Naive thymus-derived CD4-positive, alpha-beta T cell (primary cell): ENCODE measurements around the gene MAGI2. TPM values are rescaled to one million over a fixed set of nuclear protein-coding genes. Genes with fewer than 3 reads are reported as not detected.
A peak's percentile ranks its signal among the peaks of the same experiment; 100 is the strongest.

ENCODE experiments used
- ATAC-seq: fragments of 150-1000 bp; cut with Tn5 transposase; 2 replicates; pipeline ENCODE4 v1.10.0; 2021; ENCODE audit warnings: mild to moderate bottlenecking, moderate library complexity
- CTCF ChIA-PET: fragments of 350-600 bp; sonication (Branson Sonifier 250); formaldehyde crosslinking; loops from one replicate; lab custom pipeline; 2021; ENCODE audit warnings: antibody characterized with exemption; lab: Charles Lee
- POLR2A ChIA-PET: fragments of 350-600 bp; sonication (Branson Sonifier 250); formaldehyde crosslinking; loops from one replicate; lab custom pipeline; 2021; ENCODE audit warnings: antibody characterized with exemption, inconsistent platforms; lab: Charles Lee
- DNase-seq, 9 donors: peaks; one replicate each; pipeline versions ENCODE4 v3.0.0 to v3.0.0-alpha.2; 2020 to 2022; ENCODE audit warnings: mixed read lengths in 1 of 9
- H3K27ac ChIP-seq: one replicate; pipeline ENCODE4 v1.7.0; 2013; ENCODE audit warnings: mild to moderate bottlenecking, low read depth, low read length, moderate library complexity
- H3K27me3 ChIP-seq, 2 donors: one replicate each; pipeline ENCODE4 v1.7.0; 2013; ENCODE audit warnings: low read length in 2 of 2, mild to moderate bottlenecking in 2 of 2, moderate library complexity in 2 of 2; ENCODE audit not compliant: control insufficient read depth in 2 of 2, insufficient read depth in 2 of 2
- H3K36me3 ChIP-seq, 3 experiments: 1 replicate in 2 of 3; 2 replicates in 1 of 3; pipeline ENCODE4 v1.7.0; 2013; ENCODE audit warnings: low read length in 3 of 3, mild to moderate bottlenecking in 3 of 3, moderate library complexity in 1 of 3; ENCODE audit not compliant: insufficient read depth in 3 of 3, control insufficient read depth in 2 of 3
- H3K4me1 ChIP-seq, 2 donors: one replicate each; pipeline ENCODE4 v1.7.0; 2013; ENCODE audit warnings: low read length in 2 of 2, mild to moderate bottlenecking in 2 of 2, moderate library complexity in 1 of 2; ENCODE audit not compliant: control insufficient read depth in 2 of 2, insufficient read depth in 2 of 2
- H3K4me3 ChIP-seq: 2 replicates; pipeline ENCODE4 v1.7.0; 2013; ENCODE audit warnings: mild to moderate bottlenecking, low read length
- H3K9me3 ChIP-seq, 3 experiments: 1 replicate in 2 of 3; 2 replicates in 1 of 3; pipeline ENCODE4 v1.7.0; 2013; ENCODE audit warnings: low read length in 3 of 3; ENCODE audit not compliant: control insufficient read depth in 2 of 3
- H3K27ac Mint-ChIP-seq, 9 donors: one replicate each; pipeline ENCODE4 v1.8.0; 2020 to 2022; ENCODE audit warnings: mixed read lengths in 9 of 9, mild to moderate bottlenecking in 8 of 9, moderate library complexity in 5 of 9, inconsistent platforms in 2 of 9
- H3K27me3 Mint-ChIP-seq, 5 donors: one replicate each; pipeline ENCODE4 v1.8.0; 2021 to 2022; ENCODE audit warnings: mixed read lengths in 5 of 5, mild to moderate bottlenecking in 1 of 5
- H3K36me3 Mint-ChIP-seq, 5 donors: one replicate each; pipeline ENCODE4 v1.8.0; 2020 to 2022; ENCODE audit warnings: mixed read lengths in 5 of 5, mild to moderate bottlenecking in 3 of 5, inconsistent platforms in 1 of 5
- H3K4me1 Mint-ChIP-seq, 7 donors: one replicate each; pipeline ENCODE4 v1.8.0; 2020 to 2022; ENCODE audit warnings: mixed read lengths in 7 of 7, mild to moderate bottlenecking in 3 of 7, inconsistent platforms in 1 of 7
- H3K4me3 Mint-ChIP-seq, 10 donors: one replicate each; pipeline ENCODE4 v1.8.0; 2020 to 2022; ENCODE audit warnings: mild to moderate bottlenecking in 10 of 10, mixed read lengths in 10 of 10, moderate library complexity in 6 of 10, inconsistent platforms in 2 of 10
- H3K9me3 Mint-ChIP-seq, 11 donors: one replicate each; pipeline ENCODE4 v1.8.0; 2020 to 2022; ENCODE audit warnings: mixed read lengths in 11 of 11, mild to moderate bottlenecking in 4 of 11, inconsistent platforms in 1 of 11, moderate library complexity in 1 of 11
- intact Hi-C, 2 donors: fragments of 100-400 bp; cut with micrococcal nuclease; formaldehyde crosslinking; loops; one replicate each; pipeline ENCODE4 v1.15.1; 2023
- polyA plus RNA-seq, 2 donors: library from polyadenylated mRNA; unstranded; fragments of 300-500 nt; fragmentation: Illumina TruSeq; gene quantifications; one replicate each; pipeline ENCODE4 v1.2.3, GENCODE V29; 2021
- total RNA-seq, 6 experiments: library from RNA in 5 of 6; stranded (reverse) in 5 of 6; gene quantifications; 1 replicate in 5 of 6; 2 replicates in 1 of 6; pipeline ENCODE4 v1.2.3 and lab custom pipeline; 2021 to 2026

MAGI2 gene
- total and polyA plus RNA-seq, 7 experiments from 2014 or later: 0.05 to 0.67 (median 0.15) TPM; not detected in 3

- H3K9me3 Mint-ChIP-seq: peaks cover 0 to 1% (median 0%) of the 10 kb centered on the region in 11 donors
Measured at GRCh38 chr7:78072201-78072590, 1381.3 kb downstream of the MAGI2 start.

GRCh38 chr7:78071491-78072200, 1381.8 kb downstream of the MAGI2 start:
- H3K36me3 Mint-ChIP-seq: no peaks in the 10 kb centered on the region
- POLR2A ChIA-PET: no interaction called here

More at GRCh38 chr7:78072201-78072590, 1381.3 kb downstream of the MAGI2 start:
- CTCF ChIA-PET: no interaction called here
- H3K4me1 Mint-ChIP-seq: no peaks in the 10 kb centered on the region
- no peak for ATAC-seq
- Histone ChIP-seq H3K4me3 (no peak overlapping the region), H3K9me3 (no peaks in the 10 kb centered on the region), H3K27ac (no peak overlapping the region), H3K36me3 (no peaks in the 10 kb centered on the region), H3K27me3 (no peaks in the 10 kb centered on the region), H3K4me1 (no peaks in the 10 kb centered on the region)
- no peak overlapping the region for H3K4me3 Mint-ChIP-seq
- no peak overlapping the region for H3K27ac Mint-ChIP-seq
- H3K36me3 Mint-ChIP-seq: no peaks in the 10 kb centered on the region
- peaks cover 5 to 20% (median 16%) of the 10 kb centered on the region in 5 donors for H3K27me3 Mint-ChIP-seq
- intact Hi-C loops: no loop called here
- DNase-seq: no peak
- POLR2A ChIA-PET: no interaction called here

GRCh38 chr7:78066599-78066998, 1386.9 kb downstream of the MAGI2 start:
- CTCF ChIA-PET: no interaction called here
- no peak for DNase-seq
- Mint-ChIP-seq H3K9me3 (peaks cover 0 to 1% (median 0%) of the 10 kb centered on the region in 11 donors), H3K27ac (no peak overlapping the region), H3K4me3 (no peak overlapping the region), H3K36me3 (no peaks in the 10 kb centered on the region), H3K4me1 (no peaks in the 10 kb centered on the region), H3K27me3 (peaks cover 0 to 20% (median 11%) of the 10 kb centered on the region in 5 donors)
- Histone ChIP-seq H3K4me1 (no peaks in the 10 kb centered on the region), H3K27me3 (no peaks in the 10 kb centered on the region), H3K27ac (no peak overlapping the region), H3K9me3 (no peaks in the 10 kb centered on the region), H3K4me3 (no peak overlapping the region), H3K36me3 (no peaks in the 10 kb centered on the region)
- no peak for ATAC-seq
- intact Hi-C loops: no loop called here
- POLR2A ChIA-PET: no interaction called here

More at GRCh38 chr7:78071491-78072200, 1381.8 kb downstream of the MAGI2 start:
- ATAC-seq: no peak
- Histone ChIP-seq H3K4me1 (no peaks in the 10 kb centered on the region), H3K9me3 (no peaks in the 10 kb centered on the region), H3K27me3 (no peaks in the 10 kb centered on the region), H3K4me3 (no peak overlapping the region), H3K36me3 (no peaks in the 10 kb centered on the region), H3K27ac (no peak overlapping the region)
- H3K9me3 Mint-ChIP-seq: peaks cover 0 to 1% (median 0%) of the 10 kb centered on the region in 11 donors
- DNase-seq: no peak
- CTCF ChIA-PET: no interaction called here
- peaks cover 5 to 20% (median 16%) of the 10 kb centered on the region in 5 donors for H3K27me3 Mint-ChIP-seq
- intact Hi-C loops: no loop called here
- H3K27ac Mint-ChIP-seq: no peak overlapping the region
- no peak overlapping the region for H3K4me3 Mint-ChIP-seq
- H3K4me1 Mint-ChIP-seq: no peaks in the 10 kb centered on the region

DNA sequence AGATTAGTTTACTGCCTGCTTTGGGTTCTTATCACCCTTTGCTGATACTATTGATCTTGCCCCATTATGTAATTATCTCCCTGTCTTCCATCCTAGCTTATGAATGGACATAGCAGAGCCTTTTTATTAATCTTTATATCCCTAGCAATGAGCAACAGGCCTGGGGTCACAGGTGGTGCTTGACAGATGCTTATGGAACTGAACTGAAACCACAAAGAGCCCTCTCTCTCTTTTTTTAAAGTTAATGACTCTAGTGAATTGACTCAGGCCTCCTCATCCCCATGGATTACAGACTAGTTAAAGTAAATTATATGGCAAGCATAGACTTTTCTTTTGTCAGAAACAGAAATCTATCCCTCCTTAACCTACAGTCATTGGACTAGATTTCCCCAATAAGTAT, 1389.7 kb downstream of the MAGI2 start:
- POLR2A ChIA-PET: no interaction called here
- peaks cover 4 to 32% (median 29%) of the 10 kb centered on the region in 5 donors for H3K27me3 Mint-ChIP-seq

GRCh38 chr7:78062214-78062613, 1391.3 kb downstream of the MAGI2 start:
- Mint-ChIP-seq H3K9me3 (no peaks in the 10 kb centered on the region), H3K36me3 (no peaks in the 10 kb centered on the region), H3K27me3 (peaks cover 4 to 36% (median 26%) of the 10 kb centered on the region in 5 donors), H3K4me1 (no peaks in the 10 kb centered on the region), H3K4me3 (no peak overlapping the region), H3K27ac (no peak overlapping the region)
- no peaks in the 10 kb centered on the region for H3K4me1 ChIP-seq
- POLR2A ChIA-PET: no interaction called here
- no peaks in the 10 kb centered on the region for H3K36me3 ChIP-seq
- H3K9me3 ChIP-seq: no peaks in the 10 kb centered on the region
- no peak for DNase-seq
- ATAC-seq: no peak
- H3K27ac ChIP-seq: no peak overlapping the region
- CTCF ChIA-PET: no interaction called here
- H3K4me3 ChIP-seq: no peak overlapping the region
- no peaks in the 10 kb centered on the region for H3K27me3 ChIP-seq
- intact Hi-C loops: no loop called here

More for the DNA sequence above, 1389.7 kb downstream of the MAGI2 start:
- no peaks in the 10 kb centered on the region for H3K9me3 ChIP-seq
- no peaks in the 10 kb centered on the region for H3K9me3 Mint-ChIP-seq
- H3K4me1 ChIP-seq: no peaks in the 10 kb centered on the region
- DNase-seq (no peak), ATAC-seq (no peak)
- H3K36me3 ChIP-seq: no peaks in the 10 kb centered on the region
- intact Hi-C loops: no loop called here
- CTCF ChIA-PET: no interaction called here
- no peak overlapping the region for H3K4me3 ChIP-seq
- H3K27me3 ChIP-seq: no peaks in the 10 kb centered on the region
- H3K27ac ChIP-seq: no peak overlapping the region
- H3K4me1 Mint-ChIP-seq: no peaks in the 10 kb centered on the region
- no peak overlapping the region for H3K27ac Mint-ChIP-seq
- no peak overlapping the region for H3K4me3 Mint-ChIP-seq
- no peaks in the 10 kb centered on the region for H3K36me3 Mint-ChIP-seq

GRCh38 chr7:78057571-78057970, 1395.9 kb downstream of the MAGI2 start:
- no peak overlapping the region for H3K27ac ChIP-seq
- no peaks in the 10 kb centered on the region for H3K36me3 ChIP-seq
- CTCF ChIA-PET: no interaction called here
- no peaks in the 10 kb centered on the region for H3K4me1 ChIP-seq
- H3K4me3 ChIP-seq: no peak overlapping the region
- H3K4me3 Mint-ChIP-seq: no peak overlapping the region
- H3K4me1 Mint-ChIP-seq: no peaks in the 10 kb centered on the region
- H3K27me3 Mint-ChIP-seq: peaks cover 9 to 43% (median 33%) of the 10 kb centered on the region in 5 donors
- no peaks in the 10 kb centered on the region for H3K36me3 Mint-ChIP-seq
- POLR2A ChIA-PET: no interaction called here
- H3K9me3 Mint-ChIP-seq: peaks cover 0 to 3% (median 0%) of the 10 kb centered on the region in 11 donors
- H3K27ac Mint-ChIP-seq: no peak overlapping the region
- ATAC-seq (no peak), DNase-seq (no peak)
- H3K27me3 ChIP-seq: no peaks in the 10 kb centered on the region
- H3K9me3 ChIP-seq: no peaks in the 10 kb centered on the region
- intact Hi-C loops: no loop called here

DNA sequence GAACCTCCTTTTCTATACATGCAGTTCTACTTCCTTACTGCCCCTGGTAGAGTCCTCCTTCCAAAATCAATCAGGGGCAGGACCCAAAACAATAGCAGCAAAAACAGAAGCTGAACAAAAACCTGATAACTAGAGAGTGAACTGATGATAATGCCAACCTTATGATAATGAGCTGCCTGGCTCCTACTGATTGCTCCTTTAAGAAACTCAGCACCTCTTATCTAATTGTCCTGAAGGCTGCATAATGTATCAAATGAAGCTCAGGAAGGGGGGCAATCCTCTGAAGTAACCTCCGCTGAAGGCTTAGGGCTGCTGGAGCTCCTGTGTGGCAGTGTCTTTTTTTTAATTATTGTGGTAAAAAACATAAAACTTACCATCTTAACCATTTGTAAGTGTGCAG, 1397.9 kb downstream of the MAGI2 start:
- Mint-ChIP-seq H3K4me1 (no peaks in the 10 kb centered on the region), H3K36me3 (no peaks in the 10 kb centered on the region), H3K4me3 (no peak overlapping the region), H3K27me3 (peaks cover 12 to 42% (median 32%) of the 10 kb centered on the region in 5 donors), H3K27ac (peak overlapping the region in 1 of 9 donors; percentile 13), H3K9me3 (peaks cover 0 to 3% (median 0%) of the 10 kb centered on the region in 11 donors)
- ChIA-PET POLR2A (no interaction called here), CTCF (interaction anchor here (0.6 kb wide), 1 partner anchor 396 kb away, joined by 3 read pairs; no protein-coding TSS in a partner anchor)
- H3K27me3 ChIP-seq: no peaks in the 10 kb centered on the region
- intact Hi-C loops: no loop called here
- ATAC-seq (no peak), DNase-seq (no peak)
- no peaks in the 10 kb centered on the region for H3K36me3 ChIP-seq
- H3K4me1 ChIP-seq: no peaks in the 10 kb centered on the region
- no peaks in the 10 kb centered on the region for H3K9me3 ChIP-seq
- H3K4me3 ChIP-seq: no peak overlapping the region
- H3K27ac ChIP-seq: no peak overlapping the region
